AG04449 (cell line): ENCODE measurements around the gene ECT2L.

ENCODE experiments used
- CTCF ChIA-PET: fragments of 350-600 bp; formaldehyde crosslinking; extraction: SDS; loops from one replicate; lab custom pipeline; 2021; ENCODE audit warnings: antibody characterized with exemption; lab: Yijun Ruan, JAX
- POLR2A ChIA-PET: fragments of 400-600, 350-600 bp; formaldehyde crosslinking; extraction: SDS; loops from one replicate; lab custom pipeline; 2020; ENCODE audit warnings: antibody characterized with exemption, inconsistent platforms; lab: Yijun Ruan, JAX
- DNase-seq: peaks from one replicate; pipeline ENCODE4 v3.0.0-alpha.2; 2010; ENCODE audit warnings: low read depth, low spot score
- H3K4me3 ChIP-seq: 2 replicates; pipeline ENCODE4 v1.5.1; 2011; ENCODE audit warnings: low read depth, mild to moderate bottlenecking, control low read depth, low read length
- TF ChIP-seq, protein P1 (sequence below): IDR thresholded peaks from one replicate; pipeline ENCODE4 v1.5.1; 2011; ENCODE audit warnings: mild to moderate bottlenecking, moderate library complexity, low read length, control low read depth, inconsistent platforms; ENCODE audit not compliant: insufficient read depth; ENCODE audit errors: missing control alignments

ECT2L gene

GRCh38 chr6:138943089-138943625 is 147.3 kb downstream of the ECT2L start:
- POLR2A ChIA-PET: no interaction called here

GRCh38 chr6:138944412-138944811 is 148.5 kb downstream of the ECT2L start:
- CTCF ChIA-PET: no interaction called here

More at GRCh38 chr6:138943089-138943625, 147.3 kb downstream of the ECT2L start:
- no peak overlapping the region for H3K4me3 ChIP-seq
- no peak for DNase-seq
- CTCF ChIA-PET: interaction anchor here (0.8 kb wide), 1 partner anchor 45 kb away, joined by 3 read pairs; the partner anchor contains the start of gene REPS1
- TF ChIP-seq, protein P1, sequence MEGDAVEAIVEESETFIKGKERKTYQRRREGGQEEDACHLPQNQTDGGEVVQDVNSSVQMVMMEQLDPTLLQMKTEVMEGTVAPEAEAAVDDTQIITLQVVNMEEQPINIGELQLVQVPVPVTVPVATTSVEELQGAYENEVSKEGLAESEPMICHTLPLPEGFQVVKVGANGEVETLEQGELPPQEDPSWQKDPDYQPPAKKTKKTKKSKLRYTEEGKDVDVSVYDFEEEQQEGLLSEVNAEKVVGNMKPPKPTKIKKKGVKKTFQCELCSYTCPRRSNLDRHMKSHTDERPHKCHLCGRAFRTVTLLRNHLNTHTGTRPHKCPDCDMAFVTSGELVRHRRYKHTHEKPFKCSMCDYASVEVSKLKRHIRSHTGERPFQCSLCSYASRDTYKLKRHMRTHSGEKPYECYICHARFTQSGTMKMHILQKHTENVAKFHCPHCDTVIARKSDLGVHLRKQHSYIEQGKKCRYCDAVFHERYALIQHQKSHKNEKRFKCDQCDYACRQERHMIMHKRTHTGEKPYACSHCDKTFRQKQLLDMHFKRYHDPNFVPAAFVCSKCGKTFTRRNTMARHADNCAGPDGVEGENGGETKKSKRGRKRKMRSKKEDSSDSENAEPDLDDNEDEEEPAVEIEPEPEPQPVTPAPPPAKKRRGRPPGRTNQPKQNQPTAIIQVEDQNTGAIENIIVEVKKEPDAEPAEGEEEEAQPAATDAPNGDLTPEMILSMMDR: no peak

DNA sequence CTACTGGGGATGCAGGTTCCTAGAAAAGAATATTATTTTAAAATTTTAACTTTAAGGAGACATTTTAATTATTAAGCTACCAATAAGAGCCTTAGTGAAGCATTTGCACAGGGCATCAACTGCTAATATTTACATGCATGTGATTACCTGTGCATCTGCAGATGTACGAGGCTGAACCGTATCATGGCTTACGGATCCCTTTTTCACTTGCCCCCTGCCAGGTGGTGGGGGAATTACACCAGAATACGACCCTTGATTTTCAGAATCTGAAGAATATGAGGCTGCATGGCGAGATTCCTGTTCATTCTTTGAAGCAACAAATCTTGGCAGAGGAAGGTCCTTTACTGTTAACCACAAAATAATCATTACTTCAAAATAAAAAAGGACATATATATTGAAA is 149.5 kb downstream of the ECT2L start:
- POLR2A ChIA-PET: no interaction called here
- H3K4me3 ChIP-seq: no peak overlapping the region
- TF ChIP-seq, protein P1: no peak
- DNase-seq: no peak
- CTCF ChIA-PET: no interaction called here

More at GRCh38 chr6:138944412-138944811, 148.5 kb downstream of the ECT2L start:
- DNase-seq: no peak
- TF ChIP-seq, protein P1: no peak
- POLR2A ChIA-PET: no interaction called here
- no peak overlapping the region for H3K4me3 ChIP-seq

- POLR2A ChIA-PET: no interaction called here
- DNase-seq: no peak
- CTCF ChIA-PET: no interaction called here
- no peak overlapping the region for H3K4me3 ChIP-seq
- TF ChIP-seq, protein P1: no peak
These were observed 152.1 kb downstream of the ECT2L start for GRCh38 chr6:138948004-138948403.

- DNase-seq: no peak
- POLR2A ChIA-PET: no interaction called here
- H3K4me3 ChIP-seq: no peak overlapping the region
- CTCF ChIA-PET: no interaction called here
- TF ChIP-seq, protein P1: no peak
These were observed 152.8 kb downstream of the ECT2L start for GRCh38 chr6:138948546-138949179.

GRCh38 chr6:138953451-138953850 is 157.6 kb downstream of the ECT2L start:
- POLR2A ChIA-PET: no interaction called here
- H3K4me3 ChIP-seq: no peak overlapping the region
- CTCF ChIA-PET: interaction anchor here (1.4 kb wide), 1 partner anchor 34 kb away, joined by 4 read pairs; the partner anchor contains the start of gene REPS1
- TF ChIP-seq, protein P1: no peak
- DNase-seq: no peak
